HG02623 (cell line): ENCODE results near the gene XPR1.
A peak's percentile ranks its signal among the peaks of the same experiment; 100 is the strongest.
"Not testable (repeated sequence)": the region's sequence is repeated elsewhere in the genome, so short reads cannot be mapped to it uniquely, and the experiment has no call there.

Experiments used
- ATAC-seq: cut with Tn5 transposase; IDR thresholded peaks from one replicate; pipeline ENCODE4 v1.9.1; 2021; ENCODE audit warnings: moderate library complexity; ENCODE audit not compliant: unreplicated experiment

The XPR1 gene

DNA sequence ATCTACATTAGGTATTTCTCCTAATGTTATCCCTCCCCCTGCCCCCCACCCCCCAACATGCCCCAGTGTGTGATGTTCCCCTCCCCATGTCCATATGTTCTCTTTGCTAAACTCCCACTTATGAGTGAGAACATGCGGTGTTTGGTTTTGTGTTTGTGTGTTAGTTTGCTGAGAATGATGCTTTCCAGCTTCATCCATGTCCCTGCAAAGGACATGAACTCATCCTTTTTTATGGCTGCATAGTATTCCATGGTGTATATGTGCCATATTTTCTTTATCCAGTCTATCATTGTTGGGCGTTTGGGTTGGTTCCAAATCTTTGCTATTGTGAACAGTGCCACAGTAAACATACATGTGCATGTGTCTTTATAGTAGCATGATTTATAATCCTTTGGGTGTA, 199.7 kb downstream of the XPR1 start:
- not testable (repeated sequence) for ATAC-seq

DNA sequence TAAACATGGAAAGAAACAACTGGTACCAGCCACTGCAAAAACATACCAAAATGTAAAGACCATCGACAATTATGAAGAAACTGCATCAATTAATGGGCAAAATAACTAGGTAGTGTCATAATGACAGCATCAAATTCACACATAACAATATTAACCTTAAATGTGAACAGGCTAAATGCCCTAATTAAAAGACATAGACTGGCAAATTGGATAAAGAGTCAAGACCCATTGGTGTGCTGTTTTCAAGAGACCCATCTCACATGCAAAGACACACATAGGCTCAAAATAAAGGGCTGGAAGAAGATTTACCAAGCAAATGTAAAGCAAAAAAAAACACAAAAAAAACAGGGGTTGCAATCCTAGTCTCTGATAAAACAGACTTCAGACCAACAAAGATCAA, 201.4 kb downstream of the XPR1 start:
- not testable (repeated sequence) for ATAC-seq

DNA sequence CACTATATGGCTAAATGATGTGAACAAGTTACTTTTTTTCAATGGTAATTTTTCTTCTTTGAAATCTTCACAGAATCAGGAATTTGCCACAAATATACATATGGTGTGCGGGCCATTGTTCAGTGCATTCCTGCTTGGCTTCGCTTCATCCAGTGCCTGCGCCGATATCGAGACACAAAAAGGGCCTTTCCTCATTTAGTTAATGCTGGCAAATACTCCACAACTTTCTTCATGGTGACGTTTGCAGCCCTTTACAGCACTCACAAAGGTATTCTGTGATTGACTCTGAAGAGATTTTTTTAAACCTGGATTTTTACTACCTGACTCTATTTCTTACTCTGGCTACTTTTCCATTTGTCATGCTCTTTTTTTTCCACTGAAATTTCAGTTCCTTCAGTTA, 204.6 kb downstream of the XPR1 start:
- no peak for ATAC-seq

DNA sequence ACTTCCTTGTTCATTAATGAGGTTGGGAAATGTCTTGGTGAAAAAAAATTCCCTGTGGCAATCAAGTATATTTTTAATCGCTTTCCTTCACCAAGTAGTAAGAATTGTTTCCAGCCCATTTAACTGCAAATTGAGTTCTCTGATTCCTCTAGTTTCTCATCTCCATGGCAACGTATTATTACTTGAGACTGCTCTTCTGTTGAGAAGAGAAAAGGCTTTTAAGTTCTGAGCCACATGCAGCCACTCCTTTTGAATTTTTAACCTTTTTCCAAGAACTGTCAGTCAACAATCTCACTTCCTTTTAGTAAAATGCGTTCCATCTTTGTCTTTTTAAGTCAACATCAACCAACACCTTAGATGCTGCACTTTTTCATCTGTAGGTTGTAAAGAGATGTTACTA, 205.2 kb downstream of the XPR1 start:
- no peak for ATAC-seq

DNA sequence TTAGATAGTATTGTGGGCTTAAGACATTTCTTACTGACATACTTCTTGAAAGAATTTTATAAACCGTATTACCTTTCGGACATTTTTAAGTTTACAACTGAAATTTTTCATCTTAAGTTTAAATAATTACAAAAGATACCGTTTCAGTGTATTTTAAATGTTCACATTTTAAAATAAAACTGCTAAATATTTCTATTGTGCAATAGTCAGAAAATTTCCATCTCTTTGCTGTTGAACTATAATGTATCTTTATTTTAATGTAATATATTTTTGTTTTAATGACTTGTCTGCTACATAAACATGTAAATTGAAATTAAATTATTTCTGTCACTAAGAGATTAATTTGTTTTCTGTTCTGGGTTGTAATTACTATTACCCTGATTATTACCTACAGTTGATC, 206.7 kb downstream of the XPR1 start:
- no peak for ATAC-seq

DNA sequence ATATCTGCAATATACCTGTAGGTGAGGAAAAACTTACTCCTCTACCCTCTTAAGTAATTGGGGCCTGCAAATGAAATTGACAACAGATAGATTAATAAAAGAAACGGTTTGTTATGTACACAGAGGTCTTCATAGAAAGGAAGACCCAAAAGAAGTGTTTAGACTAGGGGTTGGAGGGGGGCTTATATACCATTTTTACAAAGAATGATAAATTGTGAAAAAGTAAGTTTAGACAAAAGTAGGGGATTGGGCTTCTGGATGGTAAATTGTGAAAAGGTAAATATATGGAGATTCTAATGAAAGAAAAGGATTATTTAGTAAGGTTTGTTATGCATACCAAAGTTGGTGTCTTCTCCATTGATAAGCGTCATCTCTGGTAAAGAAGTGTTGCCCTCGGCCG, 207.7 kb downstream of the XPR1 start:
- ATAC-seq: no peak

DNA sequence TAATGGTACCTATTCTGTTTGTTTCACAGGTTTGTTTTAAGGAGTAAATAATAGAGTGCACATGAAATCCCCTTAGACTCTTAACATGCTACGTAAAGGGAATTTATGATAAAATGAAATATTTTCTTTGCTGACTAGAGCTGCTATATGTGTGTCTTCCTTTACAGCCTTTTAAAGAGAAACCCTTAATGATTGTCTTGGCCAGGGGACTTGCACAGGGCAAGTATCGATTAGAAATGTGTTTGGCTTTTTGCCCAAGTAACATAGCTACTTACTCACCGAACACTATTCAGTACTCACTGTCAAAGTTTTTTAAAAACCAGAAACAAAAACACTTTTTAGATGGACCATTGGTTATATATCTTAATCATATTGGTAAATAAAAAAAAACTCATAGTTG, 209.6 kb downstream of the XPR1 start:
- no peak for ATAC-seq

DNA sequence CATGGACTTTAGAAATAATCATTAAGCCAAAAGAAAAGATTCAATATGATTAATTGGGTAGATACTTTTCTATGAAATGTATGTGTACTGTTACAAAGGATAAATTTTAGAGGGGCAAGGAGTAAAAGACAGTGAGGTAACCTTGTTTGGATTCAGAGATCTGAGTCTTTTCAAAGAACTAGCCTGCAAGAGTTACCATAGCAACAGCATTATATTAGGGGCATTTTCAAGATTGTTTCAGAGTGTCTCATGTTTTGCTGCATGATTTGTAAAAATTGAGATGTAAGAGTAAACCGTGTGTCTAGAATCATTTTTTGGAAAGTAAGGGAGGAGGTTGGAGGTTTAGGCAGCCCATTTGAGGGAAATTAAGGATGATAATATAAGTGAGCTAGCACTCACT, 210.2 kb downstream of the XPR1 start:
- no peak for ATAC-seq

DNA sequence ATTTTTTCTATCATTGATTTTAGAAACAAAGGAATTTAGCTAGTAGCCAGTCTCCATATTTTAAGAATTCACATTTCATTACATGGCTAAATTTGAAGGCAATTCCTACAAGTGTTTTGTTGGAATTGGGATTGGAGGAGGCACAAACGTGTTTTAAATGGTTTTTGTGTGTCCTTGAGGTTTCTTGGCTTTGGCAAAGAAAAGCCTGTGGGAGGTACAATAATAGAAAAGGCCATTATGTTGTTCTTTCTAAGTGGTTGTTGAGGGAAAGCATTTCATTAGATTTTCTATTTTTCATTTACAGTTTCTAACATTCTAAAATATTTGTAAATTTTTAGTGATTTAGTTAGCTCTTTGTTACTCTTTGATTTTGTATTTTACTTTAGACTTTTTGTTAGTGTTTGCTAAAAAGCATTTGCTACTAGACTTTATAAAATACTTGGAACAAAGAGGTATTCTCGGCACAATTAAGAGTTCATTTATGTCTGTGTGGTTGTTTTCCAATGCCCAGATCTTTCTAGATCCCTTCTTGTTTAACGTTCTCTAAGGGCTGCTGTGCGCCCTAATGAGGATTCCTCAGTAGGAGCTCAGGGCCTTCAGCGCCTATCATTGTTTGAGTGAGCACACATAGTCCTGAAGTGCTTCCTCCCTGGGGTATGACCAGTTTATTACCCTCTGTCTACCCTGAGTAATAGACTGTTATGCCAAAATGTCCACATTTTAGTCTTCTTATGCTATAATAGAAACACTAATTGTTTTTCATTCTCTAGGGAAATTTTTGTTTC, 210.9 kb downstream of the XPR1 start:
- ATAC-seq: no peak

DNA sequence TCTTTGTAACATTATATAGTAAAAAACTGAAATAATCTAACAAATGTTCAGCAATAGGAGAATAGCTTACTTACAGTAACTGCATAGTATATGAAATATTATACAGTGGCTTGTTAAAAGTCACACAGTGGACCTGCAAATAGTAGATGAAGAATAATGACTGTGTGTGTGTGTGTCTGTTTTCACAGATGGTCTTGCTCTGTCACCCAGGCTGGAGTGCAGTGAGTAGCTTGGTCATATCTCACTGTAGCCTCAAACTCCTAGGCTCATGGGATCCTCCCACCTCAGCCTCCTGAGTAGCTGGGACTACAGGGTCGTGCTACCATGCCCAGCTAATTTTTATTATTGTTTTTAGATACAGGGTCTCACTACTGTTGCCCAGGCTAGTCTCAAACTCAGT, 213.5 kb downstream of the XPR1 start:
- ATAC-seq: no peak

DNA sequence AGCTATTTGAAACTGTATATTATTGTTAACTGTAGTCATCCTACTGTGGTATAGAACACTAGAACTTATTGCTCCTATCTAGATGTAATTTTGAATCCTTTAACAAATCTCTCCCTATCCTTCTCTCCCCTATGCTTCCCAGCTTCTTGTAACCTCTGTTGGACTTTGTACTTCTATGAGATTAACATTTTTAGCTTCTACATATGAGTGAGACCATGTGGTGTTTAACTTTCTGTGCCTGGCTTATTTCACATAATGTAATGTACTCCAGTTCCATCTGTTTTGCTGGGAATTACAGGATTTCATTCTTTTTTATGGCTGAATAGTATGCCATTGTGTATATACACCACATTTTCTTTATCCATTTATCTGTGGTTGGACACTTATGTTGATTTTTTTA, 216.4 kb downstream of the XPR1 start:
- no peak for ATAC-seq

DNA sequence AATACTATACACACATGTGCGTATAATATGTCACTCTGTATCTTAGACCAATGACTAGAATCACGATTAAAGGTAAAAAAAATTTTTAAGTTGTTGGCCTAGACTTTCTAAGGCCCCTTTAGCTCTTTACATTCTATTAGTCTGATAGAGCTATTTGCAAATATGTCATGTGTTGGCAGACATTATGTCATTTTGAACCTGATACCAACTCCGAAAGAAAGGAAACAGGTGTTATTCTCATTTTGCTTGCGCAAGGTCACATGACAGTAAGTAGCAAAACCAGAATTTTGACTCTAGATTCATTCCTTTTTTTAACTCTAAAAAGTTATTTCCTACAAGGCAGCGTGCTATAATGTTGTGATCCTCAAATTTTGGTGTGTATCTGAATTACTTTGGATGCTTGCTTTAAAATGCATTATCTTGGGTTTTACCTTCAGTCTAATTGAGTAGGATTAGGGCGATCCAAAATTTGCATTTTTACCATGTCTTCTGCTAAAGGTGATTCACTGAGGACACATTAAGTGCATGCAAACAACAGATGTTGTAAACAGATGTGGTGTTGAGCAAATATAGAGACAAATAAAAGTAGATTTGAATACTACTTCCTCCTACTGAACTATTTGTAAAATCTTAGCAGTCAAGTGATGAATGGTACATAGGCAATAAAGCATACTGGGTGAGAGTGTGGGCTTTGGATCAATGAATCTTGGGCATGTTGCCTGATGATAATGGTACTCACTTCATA, 217.4 kb downstream of the XPR1 start:
- ATAC-seq: peak; percentile 58

DNA sequence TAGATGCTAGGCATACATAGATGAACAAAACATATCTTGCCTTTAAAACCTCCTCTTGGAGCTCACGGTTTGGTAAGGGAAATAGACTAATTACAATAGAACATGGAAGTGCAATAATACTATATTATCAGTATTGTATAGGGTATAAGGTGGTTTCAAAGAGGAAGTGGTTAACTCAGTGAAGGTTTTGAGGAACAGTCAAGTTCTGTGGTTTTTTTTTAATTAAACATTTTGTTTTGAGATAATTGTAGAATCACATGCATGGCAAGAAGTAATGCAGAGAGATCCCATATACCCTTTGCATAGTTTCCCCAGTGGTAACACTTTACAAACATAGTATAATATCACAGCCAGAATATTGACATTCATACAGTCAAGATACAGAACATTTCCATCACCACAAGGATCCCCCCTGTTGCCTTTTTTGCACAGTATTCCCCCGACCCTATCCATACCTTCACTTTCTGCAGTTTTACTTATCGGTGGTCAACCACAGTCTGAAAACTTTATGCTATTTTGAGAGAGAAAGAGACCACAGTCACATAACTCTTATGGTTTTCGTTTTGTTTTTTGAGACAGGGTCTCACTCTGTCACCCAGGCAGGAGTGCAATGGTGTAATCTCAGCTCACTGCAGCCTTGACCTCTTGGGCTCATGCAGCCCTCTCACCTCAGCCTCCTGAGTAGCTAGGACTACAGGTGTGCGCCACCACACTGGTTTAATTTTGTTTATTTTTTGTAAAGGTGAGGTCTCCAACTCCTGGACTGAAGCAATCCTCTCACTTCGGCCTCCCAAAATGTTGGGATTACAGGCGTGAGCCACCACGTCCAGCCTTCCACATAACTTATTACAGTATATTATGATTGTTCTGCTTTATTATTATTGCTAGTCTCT, 220.4 kb downstream of the XPR1 start:
- no peak for ATAC-seq

DNA sequence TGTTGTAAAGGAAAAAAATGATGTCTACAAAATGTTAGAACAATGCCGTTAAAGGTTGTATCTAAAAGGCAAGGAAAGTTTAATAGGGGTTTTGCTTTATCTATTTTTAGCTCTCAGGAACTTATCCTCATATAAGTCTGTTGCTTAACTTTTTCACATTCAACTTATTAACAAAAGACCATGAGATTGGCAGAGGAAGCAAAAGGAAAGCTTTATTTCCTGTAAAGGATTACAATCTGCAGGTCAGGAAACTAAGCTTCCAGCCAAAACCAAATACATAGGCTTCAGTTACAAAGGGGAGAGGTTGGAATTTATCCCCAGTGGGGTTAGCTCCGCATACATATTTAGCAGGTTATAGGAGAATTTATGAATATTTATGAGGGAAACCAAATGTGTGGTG, 222.2 kb downstream of the XPR1 start:
- no peak for ATAC-seq

DNA sequence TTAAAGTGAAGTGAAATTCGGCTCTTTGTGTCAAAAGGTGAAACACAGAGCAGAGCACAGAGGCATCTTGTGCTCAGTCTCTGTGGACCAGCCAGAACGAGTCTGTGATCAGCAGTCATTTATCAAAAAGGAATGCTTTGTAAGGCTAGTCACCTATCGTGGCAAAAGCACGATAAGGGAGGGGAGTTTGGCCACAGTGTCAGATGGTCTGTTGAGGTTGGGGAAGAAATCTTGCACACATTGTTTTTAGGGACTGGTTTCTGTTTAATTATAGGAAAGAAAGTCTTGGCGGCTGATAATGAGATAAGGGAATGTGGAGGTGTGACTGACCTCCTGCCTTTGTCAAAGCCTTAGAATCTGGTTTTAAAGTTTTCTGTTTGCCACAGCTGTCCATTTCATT, 222.6 kb downstream of the XPR1 start:
- no peak for ATAC-seq

DNA sequence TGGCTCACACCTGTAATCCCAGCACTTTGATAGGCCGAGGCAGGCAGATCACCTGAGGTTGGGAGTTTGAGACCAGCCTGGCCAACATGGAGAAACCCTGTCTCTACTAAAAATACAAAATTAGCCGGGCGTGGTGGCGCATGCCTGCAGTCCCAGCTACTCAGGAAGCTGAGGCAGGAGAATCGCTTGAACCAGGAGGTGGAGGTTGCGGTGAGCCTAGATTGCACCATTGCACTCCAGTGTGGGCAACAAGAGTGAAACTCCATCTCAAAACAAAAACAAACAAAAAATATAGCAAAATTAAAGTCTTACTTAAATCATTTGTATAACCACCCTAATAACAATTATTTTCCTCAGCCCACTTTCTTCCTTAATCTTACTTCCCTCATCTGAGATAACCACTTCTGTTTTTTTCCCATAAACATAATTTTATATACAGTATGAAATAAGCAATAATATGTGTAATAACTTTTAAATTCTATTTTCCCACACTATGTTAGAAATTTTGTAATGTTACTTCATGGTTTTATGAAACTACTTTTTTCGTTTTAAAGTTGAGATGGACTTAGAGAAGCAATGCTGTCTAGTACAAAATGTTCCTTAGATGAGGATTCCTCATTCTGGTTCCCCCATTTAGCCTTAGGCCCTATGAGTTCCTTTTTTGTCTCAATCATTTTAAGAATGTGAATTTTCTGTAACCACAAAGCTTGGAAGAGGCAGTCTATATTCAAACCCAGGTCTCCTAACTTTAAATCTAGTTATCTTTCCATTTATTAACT, 226.3 kb downstream of the XPR1 start:
- ATAC-seq: not testable (repeated sequence)

DNA sequence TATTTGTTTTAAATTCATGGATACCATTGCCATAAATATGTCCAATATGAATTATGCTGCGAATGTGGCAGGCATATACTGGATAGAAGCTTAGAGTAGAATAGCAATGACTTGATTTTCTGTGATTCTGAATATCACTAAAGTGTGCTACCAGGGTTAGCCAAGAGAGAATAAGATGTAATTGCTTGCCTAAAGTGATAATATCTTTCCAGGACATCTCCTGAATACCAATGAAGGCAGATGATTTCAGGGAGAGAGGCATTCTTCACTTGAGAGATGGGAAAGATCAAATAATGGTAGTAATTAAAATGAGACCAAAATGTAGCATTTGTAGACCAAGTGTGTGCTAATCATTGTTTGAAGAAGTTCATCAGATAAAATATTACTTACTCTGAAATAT, 227.5 kb downstream of the XPR1 start:
- no peak for ATAC-seq

DNA sequence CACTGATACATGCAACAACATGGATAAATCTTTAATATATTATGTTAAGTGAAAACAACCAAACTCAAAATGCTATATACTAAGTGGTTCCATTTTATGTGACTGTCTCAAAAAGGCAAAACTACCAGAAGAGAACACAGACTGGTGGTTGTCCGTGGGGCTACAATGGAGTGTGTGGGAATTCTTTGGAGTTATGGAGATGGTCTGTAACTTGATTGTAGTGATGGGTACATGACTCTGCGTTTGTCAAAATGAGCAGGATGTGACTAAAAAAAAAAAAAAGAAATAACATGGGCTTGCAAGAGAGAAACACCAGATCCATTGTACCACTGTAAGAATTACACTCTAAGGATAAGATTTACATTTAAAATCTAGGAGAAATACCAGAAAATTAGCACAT, 228.7 kb downstream of the XPR1 start:
- ATAC-seq: no peak

DNA sequence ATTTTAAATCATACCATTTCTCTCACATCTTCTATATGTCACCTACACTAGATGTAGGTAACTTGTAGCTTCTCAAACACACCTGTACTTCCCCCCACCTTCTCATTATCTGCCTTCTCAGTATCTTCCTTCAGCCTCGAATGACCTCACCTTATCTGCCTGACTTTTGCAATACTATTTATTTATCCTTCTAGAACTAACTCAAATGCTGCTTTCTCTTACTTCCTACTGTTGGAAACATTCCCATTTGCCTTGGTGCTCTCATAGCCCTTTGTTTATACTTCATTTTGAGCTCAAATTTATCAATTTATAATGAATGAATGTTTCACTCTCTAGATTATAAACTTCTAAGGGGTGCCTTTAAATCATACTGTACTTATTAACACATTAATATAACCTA, 230.5 kb downstream of the XPR1 start:
- ATAC-seq: no peak

DNA sequence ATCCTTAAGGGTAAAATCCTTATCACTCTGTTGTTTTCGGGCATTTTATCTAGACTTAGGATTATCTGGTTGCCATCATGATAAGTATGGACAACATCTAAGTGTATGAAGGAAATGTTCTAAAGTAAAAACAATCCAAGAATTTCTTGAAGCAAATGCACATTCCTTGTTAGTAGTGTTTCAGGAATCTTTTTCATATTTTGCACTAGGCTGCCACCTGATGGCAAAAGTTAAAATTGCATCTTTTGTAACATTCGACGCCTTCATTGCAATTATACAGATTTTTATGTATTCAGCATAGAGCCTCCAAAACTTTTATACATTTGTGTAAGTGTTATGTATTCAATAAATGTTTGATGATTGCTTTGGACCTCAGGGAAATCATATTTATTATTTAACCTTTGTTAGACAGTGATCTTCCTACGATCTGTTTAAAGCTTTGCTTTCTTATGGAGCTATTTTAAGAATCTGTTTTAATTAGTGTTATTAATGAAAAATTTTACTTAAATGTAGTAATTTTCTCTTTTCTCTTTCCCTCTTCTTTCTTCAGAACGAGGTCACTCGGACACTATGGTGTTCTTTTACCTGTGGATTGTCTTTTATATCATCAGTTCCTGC, 231.4 kb downstream of the XPR1 start:
- ATAC-seq: no peak
